ENCODE measurements around the gene TBC1D19. TPM values are rescaled to one million over a fixed set of nuclear protein-coding genes. Genes with fewer than 3 reads are reported as not detected.
A peak's percentile ranks its signal among the peaks of the same experiment; 100 is the strongest.
"Not testable (repeated sequence)": the region's sequence is repeated elsewhere in the genome, so short reads cannot be mapped to it uniquely, and the experiment has no call there.

TBC1D19 gene, protein sequence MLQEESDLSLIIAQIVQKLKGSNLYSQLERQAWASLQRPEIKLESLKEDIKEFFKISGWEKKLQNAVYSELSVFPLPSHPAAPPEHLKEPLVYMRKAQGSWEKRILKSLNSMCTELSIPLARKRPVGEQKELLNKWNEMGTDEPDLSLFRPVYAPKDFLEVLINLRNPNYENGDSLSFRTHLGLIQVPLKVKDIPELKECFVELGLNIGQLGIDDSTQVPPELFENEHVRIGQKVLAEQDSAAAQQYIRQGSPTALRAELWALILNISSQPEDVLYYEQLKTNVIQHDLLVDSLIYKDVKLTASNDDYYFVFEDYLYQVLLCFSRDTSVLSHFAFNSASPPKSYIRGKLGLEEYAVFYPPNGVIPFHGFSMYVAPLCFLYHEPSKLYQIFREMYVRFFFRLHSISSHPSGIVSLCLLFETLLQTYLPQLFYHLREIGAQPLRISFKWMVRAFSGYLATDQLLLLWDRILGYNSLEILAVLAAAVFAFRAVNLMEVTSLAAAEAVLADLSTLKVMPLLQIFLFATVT
- total RNA-seq (19.1 TPM), polyA plus RNA-seq (ENCODE audit: insufficient read depth, low read depth, low replicate concordance) (10.8 TPM)
- long read RNA-seq, donor 1 = 0 reads
- long read RNA-seq, donor 2, partial matches to known transcripts = 0 of 2 reads
- long read RNA-seq, donor 2, other reads (novel, unspliced or antisense) = 0 of 2 reads
- long read RNA-seq, donor 3, partial matches to known transcripts = 0 of 6 reads
- long read RNA-seq, donor 3, other reads (novel, unspliced or antisense) = 0 of 6 reads
- long read RNA-seq, donor 4, partial matches to known transcripts = 0 of 2 reads
- long read RNA-seq, donor 4, other reads (novel, unspliced or antisense) = 0 of 2 reads
- long read RNA-seq, donor 5 = 0 reads
- long read RNA-seq, donor 6, partial matches to known transcripts = 0 of 1 reads
- long read RNA-seq, donor 6, other reads (novel, unspliced or antisense) = 0 of 1 reads
- long read RNA-seq, donor 7, transcript TBC1D19-201 (21 exons, 2,263 nt) = major isoform, 5 of 12 reads
- long read RNA-seq, donor 7, partial matches to known transcripts = 0 of 12 reads
- long read RNA-seq, donor 7, other reads (novel, unspliced or antisense) = 7 of 12 reads
- long read RNA-seq, donor 8, partial matches to known transcripts = 0 of 2 reads
- long read RNA-seq, donor 8, other reads (novel, unspliced or antisense) = 0 of 2 reads
- long read RNA-seq, donor 9, partial matches to known transcripts = 0 of 1 reads
- long read RNA-seq, donor 9, other reads (novel, unspliced or antisense) = 0 of 1 reads
- long read RNA-seq, donor 10, partial matches to known transcripts = 0 of 2 reads
- long read RNA-seq, donor 10, other reads (novel, unspliced or antisense) = 0 of 2 reads

DNA sequence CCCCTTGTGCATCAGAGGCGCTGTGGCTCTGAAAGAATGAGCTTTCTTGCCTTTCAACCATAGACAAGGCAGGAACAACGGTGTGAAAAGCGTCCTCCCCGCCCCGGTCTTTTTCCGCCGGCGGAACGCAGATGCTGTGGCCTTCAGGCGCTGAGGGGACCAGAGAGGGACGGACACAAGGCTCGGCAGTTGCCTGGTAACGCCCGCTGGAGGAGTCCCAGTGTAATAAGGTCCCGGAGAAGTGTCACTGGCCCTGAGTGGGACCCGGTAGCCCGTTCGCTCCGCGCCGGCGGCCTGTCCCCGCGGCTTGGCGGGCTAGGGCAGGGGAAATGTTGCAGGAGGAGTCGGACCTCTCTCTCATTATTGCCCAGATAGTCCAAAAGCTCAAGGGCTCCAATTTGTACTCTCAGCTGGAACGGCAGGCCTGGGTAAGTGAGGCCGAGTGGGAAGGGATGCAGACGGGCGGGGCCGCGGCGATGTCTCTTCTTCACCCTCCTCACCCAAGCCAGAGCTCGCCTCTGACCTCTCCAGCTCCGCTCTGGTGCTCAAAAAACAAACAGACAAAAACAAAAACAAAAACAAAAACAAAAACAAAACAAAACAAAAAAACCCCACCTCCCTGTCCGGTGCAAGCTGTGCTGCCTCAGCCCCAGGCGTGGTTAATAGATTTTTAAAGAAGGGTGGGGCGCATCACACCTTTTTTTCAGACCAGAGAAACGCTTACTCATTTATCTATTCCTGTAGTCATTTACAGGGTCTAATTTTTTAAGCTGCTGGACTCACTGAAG is at the start of gene TBC1D19:
TBC1D19 (plus strand) TSS at position 220 of the 788 bp plus-strand sequence; CDS start at position 330, 110 bp downstream.
- intact Hi-C loops (cut with DNase I) = no loop called here
- peaks cover 0 to 4% (median 0%) of the 10 kb centered on the region in 3 donors for H3K4me1 ChIP-seq (ENCODE audit: control insufficient read depth in 2 of 3, insufficient read depth in 2 of 3, low read depth in 1 of 3, low read length in 3 of 3)
- H3K9ac ChIP-seq (ENCODE audit: low read length in 3 of 3) = peak within 1 kb of the TSS; percentile 75 to 98 (median 76)
- TF ChIP-seq, protein P1, sequence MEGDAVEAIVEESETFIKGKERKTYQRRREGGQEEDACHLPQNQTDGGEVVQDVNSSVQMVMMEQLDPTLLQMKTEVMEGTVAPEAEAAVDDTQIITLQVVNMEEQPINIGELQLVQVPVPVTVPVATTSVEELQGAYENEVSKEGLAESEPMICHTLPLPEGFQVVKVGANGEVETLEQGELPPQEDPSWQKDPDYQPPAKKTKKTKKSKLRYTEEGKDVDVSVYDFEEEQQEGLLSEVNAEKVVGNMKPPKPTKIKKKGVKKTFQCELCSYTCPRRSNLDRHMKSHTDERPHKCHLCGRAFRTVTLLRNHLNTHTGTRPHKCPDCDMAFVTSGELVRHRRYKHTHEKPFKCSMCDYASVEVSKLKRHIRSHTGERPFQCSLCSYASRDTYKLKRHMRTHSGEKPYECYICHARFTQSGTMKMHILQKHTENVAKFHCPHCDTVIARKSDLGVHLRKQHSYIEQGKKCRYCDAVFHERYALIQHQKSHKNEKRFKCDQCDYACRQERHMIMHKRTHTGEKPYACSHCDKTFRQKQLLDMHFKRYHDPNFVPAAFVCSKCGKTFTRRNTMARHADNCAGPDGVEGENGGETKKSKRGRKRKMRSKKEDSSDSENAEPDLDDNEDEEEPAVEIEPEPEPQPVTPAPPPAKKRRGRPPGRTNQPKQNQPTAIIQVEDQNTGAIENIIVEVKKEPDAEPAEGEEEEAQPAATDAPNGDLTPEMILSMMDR (IDR thresholded peaks at IDR 0.05; ENCODE audit: borderline replicate concordance, extremely low read depth, insufficient read depth) = no peak
- H3K9me3 ChIP-seq (ENCODE audit: control insufficient read depth in 2 of 3, insufficient read depth in 1 of 3, low read length in 3 of 3) = no peaks in the 10 kb centered on the region
- peak within 1 kb of the TSS; percentile 77 to 99 (median 96) for H3K4me3 ChIP-seq (ENCODE audit: low read length in 3 of 3)
- no peaks in the 10 kb centered on the region for H3K36me3 ChIP-seq (ENCODE audit: control insufficient read depth in 2 of 3, insufficient read depth in 3 of 3, low read length in 3 of 3)
- H3K27ac ChIP-seq (ENCODE audit: low read depth in 2 of 2, low read length in 2 of 2) = peak within 1 kb of the TSS; percentile 15 to 65
- H3K27me3 ChIP-seq (ENCODE audit: control insufficient read depth, insufficient read depth, low read length) = no peaks in the 10 kb centered on the region
- FAIRE-seq (no peak), DNase-seq (peak; percentile 91 to 96 (median 96))

DNA sequence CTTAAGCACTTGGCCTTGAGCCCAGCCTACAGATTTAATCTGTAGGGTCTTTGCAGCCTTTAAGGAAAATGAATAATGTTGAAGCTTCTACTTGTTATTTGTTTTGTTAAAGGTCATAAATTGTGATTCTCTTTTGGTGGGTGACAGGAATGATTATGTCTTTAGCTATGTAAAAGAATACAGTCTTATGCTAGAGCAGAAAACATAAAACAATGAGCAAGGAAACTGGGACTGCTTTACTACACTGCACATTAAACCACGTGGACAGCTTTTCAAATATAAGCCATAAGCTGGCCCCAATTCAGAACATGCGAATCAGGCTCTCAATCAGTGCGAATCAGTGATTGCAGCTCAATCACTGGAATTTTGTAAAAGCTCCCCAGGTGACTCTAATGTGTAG is 40.9 kb upstream of the TBC1D19 start:
- TF ChIP-seq, protein P1 (IDR thresholded peaks at IDR 0.05; ENCODE audit: borderline replicate concordance, extremely low read depth, insufficient read depth) = no peak
- Histone ChIP-seq H3K9me3 (ENCODE audit: control insufficient read depth in 2 of 3, insufficient read depth in 1 of 3, low read length in 3 of 3) (peaks cover 0 to 6% (median 0%) of the 10 kb centered on the region in 3 donors), H3K27ac (ENCODE audit: low read depth in 2 of 2, low read length in 2 of 2) (no peak overlapping the region), H3K36me3 (ENCODE audit: control insufficient read depth in 2 of 3, insufficient read depth in 3 of 3, low read length in 3 of 3) (no peaks in the 10 kb centered on the region), H3K9ac (ENCODE audit: low read length in 3 of 3) (no peak overlapping the region), H3K27me3 (ENCODE audit: control insufficient read depth, insufficient read depth, low read length) (no peaks in the 10 kb centered on the region), H3K4me3 (ENCODE audit: low read length in 3 of 3) (no peak overlapping the region), H3K4me1 (ENCODE audit: control insufficient read depth in 2 of 3, insufficient read depth in 2 of 3, low read depth in 1 of 3, low read length in 3 of 3) (no peaks in the 10 kb centered on the region)
- intact Hi-C loops (cut with DNase I) = no loop called here
- peak in 3 of 5 donors; percentile 13 to 72 (median 39) for DNase-seq
- no peak for FAIRE-seq

DNA sequence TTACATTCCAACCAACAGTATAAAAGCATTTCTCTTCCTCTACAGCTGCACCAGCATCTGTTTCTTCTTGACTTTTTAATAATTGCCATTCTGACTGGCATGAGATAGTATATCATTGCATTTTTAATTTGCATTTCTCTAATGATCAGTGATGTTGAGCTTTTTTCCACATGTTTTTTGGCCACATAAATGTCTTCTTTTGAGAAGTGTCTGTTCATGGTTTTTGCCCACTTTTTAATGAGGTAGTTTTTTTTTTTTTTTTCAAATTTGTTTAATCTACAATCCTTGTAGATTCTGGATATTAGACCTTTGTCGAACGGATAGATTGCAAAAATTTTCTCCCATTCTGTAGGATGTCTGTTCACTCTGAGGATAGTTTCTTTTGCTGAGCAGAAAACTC is 39.5 kb upstream of the TBC1D19 start:
- intact Hi-C loops (cut with DNase I) = no loop called here
- no peak for FAIRE-seq
- Histone ChIP-seq H3K4me3 (ENCODE audit: low read length in 3 of 3) (no peak overlapping the region), H3K9ac (ENCODE audit: low read length in 3 of 3) (no peak overlapping the region), H3K36me3 (ENCODE audit: control insufficient read depth in 2 of 3, insufficient read depth in 3 of 3, low read length in 3 of 3) (no peaks in the 10 kb centered on the region), H3K4me1 (ENCODE audit: control insufficient read depth in 2 of 3, insufficient read depth in 2 of 3, low read depth in 1 of 3, low read length in 3 of 3) (no peaks in the 10 kb centered on the region), H3K27ac (ENCODE audit: low read depth in 2 of 2, low read length in 2 of 2) (no peak overlapping the region), H3K9me3 (ENCODE audit: control insufficient read depth in 2 of 3, insufficient read depth in 1 of 3, low read length in 3 of 3) (peaks cover 0 to 6% (median 0%) of the 10 kb centered on the region in 3 donors), H3K27me3 (ENCODE audit: control insufficient read depth, insufficient read depth, low read length) (no peaks in the 10 kb centered on the region)
- TF ChIP-seq, protein P1 (IDR thresholded peaks at IDR 0.05; ENCODE audit: borderline replicate concordance, extremely low read depth, insufficient read depth) = no peak
- no peak for DNase-seq

DNA sequence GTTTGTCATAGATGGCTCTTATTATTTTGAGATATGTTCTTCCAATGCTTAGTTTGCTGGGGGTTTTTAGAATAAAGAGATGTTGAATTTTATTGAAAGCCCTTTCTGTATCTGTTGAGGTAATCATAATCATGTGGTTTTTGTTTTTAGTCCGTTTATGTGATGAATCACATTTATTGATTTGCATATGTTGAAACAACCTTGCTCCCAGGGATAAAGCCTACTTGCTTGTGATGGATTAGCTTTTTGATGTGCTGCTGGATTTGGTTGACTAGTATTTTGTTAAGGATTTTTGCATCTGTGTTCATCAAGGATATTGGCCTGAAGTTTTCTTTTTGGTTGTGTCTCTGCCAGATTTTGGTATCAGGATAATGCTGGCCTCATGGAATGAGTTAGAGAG is 35.5 kb upstream of the TBC1D19 start:
- H3K9ac ChIP-seq (ENCODE audit: low read length in 3 of 3); FAIRE-seq; intact Hi-C loops (cut with DNase I); H3K9me3 ChIP-seq (ENCODE audit: control insufficient read depth in 2 of 3, insufficient read depth in 1 of 3, low read length in 3 of 3); H3K4me3 ChIP-seq (ENCODE audit: low read length in 3 of 3); H3K27me3 ChIP-seq (ENCODE audit: control insufficient read depth, insufficient read depth, low read length); DNase-seq; H3K27ac ChIP-seq (ENCODE audit: low read depth in 2 of 2, low read length in 2 of 2); H3K36me3 ChIP-seq (ENCODE audit: control insufficient read depth in 2 of 3, insufficient read depth in 3 of 3, low read length in 3 of 3); H3K4me1 ChIP-seq (ENCODE audit: control insufficient read depth in 2 of 3, insufficient read depth in 2 of 3, low read depth in 1 of 3, low read length in 3 of 3): not testable (repeated sequence)
